Left lung (tissue), 10 donors: ENCODE measurements around the gene CD93. TPM values are rescaled to one million over a fixed set of nuclear protein-coding genes. Genes with fewer than 3 reads are reported as not detected.
A peak's percentile ranks its signal among the peaks of the same experiment; 100 is the strongest.

Source experiments
- ATAC-seq: fragments of 200-7000 bp; cut with Tn5 transposase; one replicate; pipeline ENCODE4 v1.9.1; 2020; ENCODE audit warnings: moderate library complexity
- DNase-seq, 4 donors: peaks; one replicate each; pipeline ENCODE4 v3.0.0-alpha.2; 2013 to 2020
- H3K27ac ChIP-seq, 2 donors: fragments of 200-600 bp; sonication (generic) in 1 of 2; one replicate each; pipeline versions ENCODE4 v1.5.0 to v1.8.0; 2020 to 2021
- H3K27me3 ChIP-seq, 2 donors: fragments of 200-600 bp; sonication (generic) in 1 of 2; one replicate each; pipeline versions ENCODE4 v1.5.0 to v1.8.0; 2020 to 2021
- H3K36me3 ChIP-seq, 2 donors: fragments of 200-600 bp; sonication (generic) in 1 of 2; one replicate each; pipeline versions ENCODE4 v1.5.0 to v1.8.0; 2020 to 2021
- H3K4me1 ChIP-seq, 2 donors: fragments of 200-600 bp; one replicate each; pipeline ENCODE4 v1.8.0; 2021
- H3K4me3 ChIP-seq, 2 donors: fragments of 200-600 bp; sonication (generic) in 1 of 2; one replicate each; pipeline versions ENCODE4 v1.5.0 to v1.8.0; 2020 to 2021; ENCODE audit warnings: mild to moderate bottlenecking in 1 of 2
- H3K9me3 ChIP-seq, 2 donors: fragments of 200-600 bp; sonication (generic) in 1 of 2; one replicate each; pipeline versions ENCODE4 v1.5.0 to v1.8.0; 2020 to 2021
- CTCF ChIP-seq, 2 donors: fragments of 200-600 bp; sonication (generic) in 1 of 2; IDR thresholded peaks; one replicate each; pipeline versions ENCODE4 v1.5.0 to v1.8.0; 2021; ENCODE audit warnings: antibody characterized with exemption in 2 of 2
- intact Hi-C, 2 donors: fragments of 100-400 bp; cut with DNase I; formaldehyde crosslinking; loops; one replicate each; pipeline versions ENCODE4 v1.11.2 to v1.14.2; 2022
- polyA plus RNA-seq, 6 donors: library from polyadenylated mRNA; unstranded; fragments of 120-200 nt; gene quantifications; one replicate each; pipeline ENCODE4 v1.2.1, GENCODE V29; 2013; ENCODE audit not compliant: insufficient read length in 6 of 6
- total RNA-seq, 2 donors: library from RNA; stranded (reverse); fragmentation: NEBNext Ultra II Directional; extraction: Animal tissue kit (Norgen Biotek cat#: 25700); gene quantifications; one replicate each; pipeline ENCODE4 v1.2.1, GENCODE V29; 2021
- donor health status: DM: no; HTN: yes; CAD: no.
- donor health status: DM: no; HTN: no; CAD: no.

The CD93 gene
- total and polyA plus RNA-seq, 8 donors: 71.2 to 221 (median 180) TPM

- intact Hi-C loops: no loop called here
Observed at GRCh38 chr20:23095499-23095898, 9.4 kb upstream of the CD93 start.

GRCh38 chr20:23094927-23095326, 8.8 kb upstream of the CD93 start:
- no peak for TF ChIP-seq CTCF (IDR thresholded peaks at IDR 0.05)
- Histone ChIP-seq H3K27ac (no peak overlapping the region), H3K36me3 (no peaks in the 10 kb centered on the region), H3K27me3 (no peaks in the 10 kb centered on the region), H3K4me1 (peaks cover 0 to 39% of the 10 kb centered on the region in 2 donors), H3K4me3 (no peak overlapping the region), H3K9me3 (no peaks in the 10 kb centered on the region)
- intact Hi-C loops: no loop called here
- DNase-seq: no peak
- ATAC-seq: peak; percentile 35

More at GRCh38 chr20:23095499-23095898, 9.4 kb upstream of the CD93 start:
- no peak for DNase-seq
- no peaks in the 10 kb centered on the region for H3K27me3 ChIP-seq
- no peak for TF ChIP-seq CTCF (IDR thresholded peaks at IDR 0.05)
- peak; percentile 26 for ATAC-seq
- H3K36me3 ChIP-seq: no peaks in the 10 kb centered on the region
- no peaks in the 10 kb centered on the region for H3K9me3 ChIP-seq
- no peak overlapping the region for H3K27ac ChIP-seq
- H3K4me3 ChIP-seq: no peak overlapping the region
- H3K4me1 ChIP-seq: peaks cover 0 to 39% of the 10 kb centered on the region in 2 donors

- DNase-seq (no peak), ATAC-seq (no peak)
- Histone ChIP-seq H3K36me3 (no peaks in the 10 kb centered on the region), H3K27me3 (no peaks in the 10 kb centered on the region), H3K4me3 (no peak overlapping the region), H3K9me3 (no peaks in the 10 kb centered on the region), H3K27ac (no peak overlapping the region), H3K4me1 (peaks cover 0 to 39% of the 10 kb centered on the region in 2 donors)
- intact Hi-C loops: no loop called here
- no peak for TF ChIP-seq CTCF (IDR thresholded peaks at IDR 0.05)
Observed at GRCh38 chr20:23094213-23094896, 8.2 kb upstream of the CD93 start.

GRCh38 chr20:23093613-23094012, 7.5 kb upstream of the CD93 start:
- Histone ChIP-seq H3K27me3 (no peaks in the 10 kb centered on the region), H3K4me1 (peaks cover 0 to 39% of the 10 kb centered on the region in 2 donors), H3K9me3 (no peaks in the 10 kb centered on the region), H3K4me3 (no peak overlapping the region), H3K27ac (no peak overlapping the region), H3K36me3 (no peaks in the 10 kb centered on the region)
- DNase-seq (no peak), ATAC-seq (no peak)
- intact Hi-C loops: no loop called here
- TF ChIP-seq CTCF (IDR thresholded peaks at IDR 0.05): no peak

GRCh38 chr20:23092861-23093495, 6.9 kb upstream of the CD93 start:
- no peak for TF ChIP-seq CTCF (IDR thresholded peaks at IDR 0.05)
- Histone ChIP-seq H3K9me3 (no peaks in the 10 kb centered on the region), H3K36me3 (no peaks in the 10 kb centered on the region), H3K4me3 (no peak overlapping the region), H3K27ac (no peak overlapping the region), H3K4me1 (peaks cover 0 to 39% of the 10 kb centered on the region in 2 donors), H3K27me3 (no peaks in the 10 kb centered on the region)
- ATAC-seq (no peak), DNase-seq (no peak)
- intact Hi-C loops: no loop called here
